Stimulated activated CD4-positive, alpha-beta T cell treated with anti-CD3 and anti-CD28 coated beads, Interleukin-4, amount 100 ng/mL, for 1 hour (primary cell): ENCODE data around the gene SLC24A3.

ENCODE experiments used
- DNase-seq: peaks from one replicate; pipeline ENCODE4 v3.0.0-alpha.2; 2020

Gene SLC24A3

DNA sequence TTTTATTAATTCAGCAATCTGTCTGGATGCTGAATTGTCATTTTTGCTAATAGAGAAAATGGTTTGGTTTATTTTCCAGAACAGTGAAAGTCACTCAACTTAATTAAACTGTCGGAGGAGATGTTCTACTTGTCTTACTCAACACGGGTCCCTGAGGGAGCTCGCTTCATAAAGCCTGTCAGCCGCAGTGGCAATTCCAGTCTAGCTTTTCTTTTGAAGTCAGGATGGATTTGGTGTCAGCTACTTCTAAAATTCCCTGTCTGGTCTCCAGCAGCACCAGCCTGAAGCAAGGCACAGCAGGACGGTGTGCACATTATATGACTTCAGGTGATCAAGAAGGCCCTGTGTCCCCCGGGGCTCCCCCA lies 261.5 kb downstream of the SLC24A3 start:
- no peak for DNase-seq

DNA sequence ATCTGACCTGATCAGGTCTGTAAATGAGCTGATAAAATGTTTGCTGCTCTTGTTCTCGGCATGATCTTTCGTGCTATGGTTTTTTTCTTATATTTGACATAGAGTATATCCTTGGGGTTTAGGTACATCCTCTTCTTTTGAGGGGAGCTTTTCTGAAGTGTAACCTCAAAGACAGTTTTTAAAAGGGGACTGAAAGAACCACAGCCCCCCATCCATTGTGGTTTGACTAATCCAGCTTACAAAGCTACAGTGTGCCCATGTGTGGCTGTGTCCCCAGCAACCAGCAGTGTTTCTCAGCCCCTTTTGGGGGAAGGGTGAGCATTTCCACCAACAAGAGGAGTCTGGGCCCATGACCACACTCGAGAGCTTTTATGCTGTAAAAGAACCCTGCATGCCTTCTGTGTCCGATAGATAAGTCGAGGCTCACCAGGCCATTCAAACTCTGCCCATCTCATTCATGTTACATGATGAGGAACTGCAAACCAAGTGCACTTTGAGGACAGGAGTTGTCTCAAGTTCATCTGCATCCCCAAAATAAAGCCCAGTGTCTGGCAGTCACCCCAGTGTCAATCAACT lies 266.0 kb downstream of the SLC24A3 start:
- no peak for DNase-seq

DNA sequence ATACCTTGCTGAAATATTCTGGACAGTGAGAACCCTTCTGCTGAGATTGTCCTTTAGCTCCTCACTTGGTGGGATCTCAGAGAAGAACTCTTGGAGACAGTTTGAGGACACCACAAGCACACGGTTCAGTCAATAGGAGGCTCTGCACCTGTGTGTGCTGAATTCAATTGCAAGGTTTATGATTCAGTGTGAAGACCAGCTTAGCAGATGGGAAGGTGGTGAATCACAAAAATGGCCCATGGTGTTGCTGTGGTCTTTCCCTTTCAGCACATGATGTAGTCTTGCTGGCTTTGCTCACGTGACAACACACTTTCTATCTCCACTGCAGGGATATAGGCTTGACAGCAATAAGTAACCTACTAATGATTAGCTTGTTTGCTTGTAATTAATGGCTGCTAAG lies 270.3 kb downstream of the SLC24A3 start:
- DNase-seq = no peak

DNA sequence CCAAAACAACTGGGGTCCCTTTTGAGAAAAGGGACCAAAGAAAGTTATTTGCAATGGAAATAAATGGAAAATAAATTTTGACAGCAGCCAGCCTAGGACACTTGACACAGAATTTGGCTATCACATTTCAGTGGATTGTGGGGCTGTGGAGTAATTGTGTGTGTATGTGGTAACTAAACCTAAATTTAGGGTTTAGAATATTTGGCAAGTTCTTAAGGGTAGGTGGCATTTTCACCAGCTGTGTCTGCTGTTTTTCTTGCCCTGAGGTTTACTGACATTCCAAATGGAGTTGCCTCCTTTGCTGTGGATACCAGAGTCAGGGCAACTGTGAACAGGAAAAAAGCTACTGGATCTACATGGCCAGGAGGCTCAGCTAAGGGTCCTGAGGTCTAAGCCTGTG lies 270.9 kb downstream of the SLC24A3 start:
- DNase-seq = no peak

DNA sequence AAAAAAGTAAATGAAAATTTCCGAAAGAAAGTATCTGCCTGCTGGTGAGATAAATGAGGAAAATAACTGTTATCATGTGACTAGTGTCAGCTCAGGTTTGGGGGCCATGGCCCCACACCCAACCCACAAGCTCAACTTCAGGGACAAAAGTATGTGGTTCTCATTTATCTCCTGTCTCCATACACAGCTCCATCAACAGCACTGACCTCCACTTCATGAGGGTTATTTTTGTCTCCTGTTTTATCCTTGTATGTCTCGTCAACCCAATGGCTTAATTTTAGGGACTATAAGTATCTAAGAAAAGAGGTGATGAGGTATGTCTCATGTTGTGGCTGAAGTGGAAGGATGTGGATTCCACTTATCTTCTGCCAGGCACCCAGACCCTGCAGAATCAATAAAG lies 274.0 kb downstream of the SLC24A3 start:
- no peak for DNase-seq

DNA sequence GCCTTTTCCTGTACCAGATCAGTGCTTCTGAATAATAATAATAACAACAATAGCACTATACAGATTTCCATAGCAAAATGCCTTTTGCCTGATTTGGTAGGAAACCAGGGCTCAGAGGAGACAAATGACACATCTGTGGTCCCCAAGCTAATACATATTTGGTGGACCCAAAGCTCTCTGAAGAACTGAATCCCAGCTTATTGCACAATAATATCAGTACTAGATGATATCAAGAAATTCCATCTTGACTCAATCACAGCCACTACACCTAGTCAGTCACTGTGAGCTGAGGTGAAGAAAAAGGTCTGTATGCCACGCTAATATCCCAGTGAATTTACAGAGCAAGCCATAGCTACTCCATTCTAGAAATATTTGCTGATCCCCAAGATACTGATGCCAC lies 275.0 kb downstream of the SLC24A3 start:
- DNase-seq = no peak

DNA sequence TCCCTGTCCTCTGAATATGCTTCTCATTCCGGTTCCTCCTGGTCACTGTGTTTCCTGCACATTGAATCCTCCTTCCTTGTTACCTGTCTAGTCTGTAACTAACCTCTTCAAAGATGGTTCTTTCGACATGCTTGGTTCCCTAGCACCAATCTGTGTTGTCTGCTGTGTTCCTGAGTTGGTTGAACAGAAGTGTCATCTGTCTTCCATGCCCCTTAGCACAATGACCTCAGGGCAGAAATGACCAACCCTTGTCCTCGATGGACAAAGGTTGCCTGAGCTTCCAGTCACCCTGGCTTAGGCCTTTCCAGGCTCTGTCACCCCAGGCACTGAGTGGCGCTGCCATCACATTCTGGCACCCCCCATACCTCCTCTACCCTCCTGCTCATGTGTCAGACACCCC lies 278.8 kb downstream of the SLC24A3 start:
- no peak for DNase-seq

DNA sequence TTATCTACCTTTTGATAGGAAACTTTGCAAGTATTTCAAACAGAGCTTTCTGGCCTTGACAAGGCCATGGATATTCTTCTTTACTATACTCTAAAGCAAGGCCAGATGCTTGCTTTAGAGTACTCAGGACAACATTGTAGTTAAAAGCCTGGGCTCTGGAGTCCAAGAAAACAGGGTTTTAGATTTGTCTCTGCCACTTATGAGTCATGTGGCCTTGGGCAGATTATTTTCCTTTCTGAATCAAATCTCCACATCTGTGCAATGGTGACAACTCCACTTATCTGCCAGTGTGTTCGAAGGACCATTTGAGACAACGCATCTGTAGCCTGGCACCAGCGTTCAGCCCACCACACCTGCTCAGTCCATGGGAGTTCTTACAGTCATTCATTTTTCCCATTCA lies 279.7 kb downstream of the SLC24A3 start:
- DNase-seq = no peak

DNA sequence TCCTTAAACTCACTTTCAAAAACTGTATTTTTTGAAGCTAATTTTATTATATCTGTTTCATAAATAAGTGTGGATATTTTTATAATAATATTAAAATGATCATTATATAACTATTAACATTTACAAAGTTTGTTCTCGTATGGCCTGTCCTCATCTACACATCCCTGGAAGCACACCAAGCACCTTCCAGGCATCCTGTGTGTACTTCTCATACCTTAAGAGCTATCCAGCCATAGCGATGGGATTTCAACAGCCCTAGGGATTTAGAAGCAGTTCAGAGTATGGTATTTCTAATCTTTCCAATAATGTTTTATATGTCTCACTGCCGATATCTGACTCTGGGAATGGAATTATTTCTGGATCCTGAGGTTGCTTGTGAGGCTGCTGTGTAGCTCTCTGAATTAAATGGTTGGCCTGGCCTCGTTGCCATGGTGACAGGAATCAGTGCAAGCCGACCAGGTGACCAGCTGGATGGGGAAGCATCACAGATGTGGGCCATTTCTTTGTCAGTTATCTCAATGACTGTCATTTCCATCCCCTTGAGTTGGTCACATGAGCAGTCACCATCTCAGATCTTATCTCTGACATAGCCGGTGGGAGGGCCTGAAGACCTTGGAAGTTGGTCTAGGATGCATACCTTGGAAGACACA lies 280.4 kb downstream of the SLC24A3 start:
- DNase-seq = no peak

DNA sequence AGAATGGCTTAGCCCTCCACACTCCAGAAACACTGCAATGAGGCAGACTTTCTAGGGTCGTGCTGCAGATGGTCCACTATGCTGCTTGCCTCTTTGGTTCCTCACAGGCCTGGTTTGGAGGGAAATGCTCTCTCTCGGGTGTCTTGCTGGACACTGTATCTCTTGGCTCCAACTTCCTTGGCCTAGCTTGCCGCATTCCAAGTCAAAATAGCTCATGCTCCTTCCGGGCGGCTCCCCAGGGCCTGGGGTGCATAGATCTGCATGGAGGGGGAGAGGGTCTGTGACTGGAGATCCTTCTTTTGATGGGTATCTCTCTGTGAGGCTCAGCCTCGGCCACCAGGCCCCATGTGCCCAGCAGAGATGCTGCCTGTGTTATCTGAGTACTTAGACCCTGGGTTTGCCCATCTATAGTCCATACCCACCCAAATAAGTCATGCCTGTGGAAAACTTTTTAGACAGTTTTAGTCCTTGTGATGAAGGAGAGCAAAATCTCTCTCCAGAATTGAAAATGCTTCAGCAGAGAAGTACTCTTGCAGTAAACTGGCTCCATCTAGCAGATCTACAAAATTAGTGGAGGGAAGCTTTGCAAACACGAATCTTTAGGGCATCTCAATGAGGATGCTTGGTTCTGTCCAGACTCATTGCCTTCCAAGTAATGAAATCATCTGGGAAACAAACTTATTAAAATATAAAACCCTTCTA lies 281.5 kb downstream of the SLC24A3 start:
- DNase-seq = no peak

DNA sequence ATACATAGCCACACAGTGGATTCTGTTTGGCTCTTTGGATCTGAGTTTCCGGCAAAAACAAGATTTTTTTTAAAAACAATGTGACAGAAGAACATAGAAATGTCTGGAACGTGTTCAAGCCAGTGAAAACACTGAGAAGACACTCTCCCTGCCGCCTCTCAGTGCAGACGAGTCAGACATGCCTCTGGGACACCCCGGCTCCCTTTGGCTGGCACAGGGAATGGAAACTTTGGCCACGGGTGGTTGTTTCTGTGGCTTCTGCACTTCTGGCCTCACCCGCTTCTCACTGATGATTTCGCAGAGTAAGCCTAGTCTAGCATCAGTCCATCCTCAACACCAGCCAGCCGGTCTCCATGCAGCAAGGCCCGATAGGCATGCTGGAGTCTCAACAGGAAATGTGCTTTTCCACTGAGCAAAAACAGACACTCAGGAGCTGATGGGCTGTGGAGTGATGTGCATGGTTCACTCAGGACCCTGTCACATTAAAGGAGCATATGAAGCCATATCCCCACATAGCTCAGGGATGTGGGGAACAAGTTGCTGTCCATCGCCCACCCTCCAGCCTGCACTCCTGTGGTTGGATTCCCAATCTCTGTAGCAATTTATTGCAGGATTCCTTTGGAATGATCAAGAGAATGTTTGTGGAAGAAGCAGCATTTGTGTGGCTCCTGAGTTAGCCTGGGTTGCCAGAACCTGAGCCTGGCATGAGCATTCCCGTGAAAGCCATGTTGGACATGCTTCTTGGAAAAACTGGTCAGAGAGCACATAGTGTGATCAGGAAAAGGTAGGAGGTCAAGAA lies 283.7 kb downstream of the SLC24A3 start:
- DNase-seq = no peak

DNA sequence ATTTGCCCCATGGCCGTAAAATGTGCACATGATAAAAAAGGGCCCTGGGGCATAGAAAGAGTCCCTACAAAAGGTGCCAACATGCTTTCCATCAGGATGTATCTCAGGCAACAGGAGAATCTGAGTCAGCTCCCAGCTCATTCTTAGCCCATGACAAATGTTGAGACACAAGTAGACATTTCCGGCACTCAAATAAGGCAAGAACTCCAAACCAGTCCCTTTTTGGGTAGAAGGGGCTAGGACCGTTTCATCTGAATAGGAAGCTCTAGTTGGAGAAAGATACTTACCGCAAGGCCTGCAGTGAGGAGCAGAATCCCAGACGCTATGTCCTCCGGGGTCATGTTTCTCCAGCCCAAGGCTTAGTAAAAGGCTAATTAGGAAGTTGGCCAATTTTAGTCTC lies 284.6 kb downstream of the SLC24A3 start:
- DNase-seq = no peak

DNA sequence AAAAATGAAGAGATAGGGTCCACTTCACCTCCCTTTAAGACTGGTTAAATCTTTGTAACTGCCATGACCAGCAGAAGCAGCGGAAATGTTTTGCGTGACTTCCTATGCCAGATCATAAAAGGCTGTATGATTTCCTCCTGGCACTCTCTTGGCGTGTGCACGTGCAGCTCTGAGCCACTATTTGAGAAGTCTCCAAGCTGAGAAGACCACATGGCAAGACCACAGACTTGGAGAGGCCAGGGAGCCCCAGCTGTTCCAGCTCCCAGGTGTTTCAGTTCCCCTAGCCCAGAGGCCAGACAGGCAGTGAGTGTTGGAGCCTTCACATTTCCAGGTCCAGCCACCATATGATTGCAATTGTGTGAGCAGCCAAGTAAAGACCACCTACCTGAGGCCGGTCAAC lies 286.3 kb downstream of the SLC24A3 start:
- no peak for DNase-seq

DNA sequence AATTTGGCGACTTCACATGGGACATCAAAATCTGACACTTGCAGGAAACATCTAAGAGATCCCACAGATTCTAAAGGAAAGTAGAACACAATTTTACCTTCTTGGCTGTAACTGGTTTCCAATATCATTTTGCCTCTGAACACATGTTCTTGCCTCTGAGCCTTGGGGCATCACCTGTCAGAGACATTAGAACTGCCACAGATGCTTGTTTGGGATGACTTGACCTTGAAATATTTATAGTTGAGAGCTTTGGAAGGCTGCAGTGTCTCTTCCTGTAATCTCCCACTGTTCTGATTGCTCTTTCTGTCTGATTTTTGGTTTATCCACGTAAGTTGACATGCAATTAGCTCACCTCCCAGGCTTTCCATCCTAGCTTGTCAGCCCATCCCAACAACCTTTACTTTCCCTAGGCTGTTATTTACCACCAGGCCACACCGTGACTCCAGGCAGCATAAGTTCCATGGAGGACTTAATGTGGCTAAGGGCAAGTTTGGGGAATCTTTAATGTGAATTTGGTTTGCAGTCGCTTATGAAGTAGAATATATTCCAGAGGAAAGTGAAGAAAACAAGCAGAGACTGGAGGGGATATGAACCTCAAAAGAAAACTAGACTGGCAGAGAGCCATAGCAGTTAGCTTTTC lies 289.2 kb downstream of the SLC24A3 start:
- DNase-seq = no peak

DNA sequence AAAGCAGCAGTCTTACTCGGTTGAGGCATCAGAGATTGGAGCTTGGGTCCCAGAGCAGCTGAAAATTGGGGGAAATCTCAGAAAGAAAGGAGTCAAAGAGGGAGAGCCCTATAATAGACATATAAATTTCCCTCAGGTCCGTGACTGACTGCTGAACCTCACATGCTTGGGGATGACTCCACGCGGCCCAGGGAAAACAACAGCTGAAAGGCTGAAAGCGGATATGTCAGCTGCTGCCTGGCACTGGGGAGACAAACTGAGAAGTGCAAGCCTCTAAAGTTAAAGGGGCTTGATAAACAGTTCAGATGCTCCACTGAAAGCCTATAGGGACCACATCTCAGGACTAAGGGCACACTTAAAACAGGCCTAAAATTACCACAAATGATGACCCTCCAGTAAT lies 289.7 kb downstream of the SLC24A3 start:
- DNase-seq = no peak

DNA sequence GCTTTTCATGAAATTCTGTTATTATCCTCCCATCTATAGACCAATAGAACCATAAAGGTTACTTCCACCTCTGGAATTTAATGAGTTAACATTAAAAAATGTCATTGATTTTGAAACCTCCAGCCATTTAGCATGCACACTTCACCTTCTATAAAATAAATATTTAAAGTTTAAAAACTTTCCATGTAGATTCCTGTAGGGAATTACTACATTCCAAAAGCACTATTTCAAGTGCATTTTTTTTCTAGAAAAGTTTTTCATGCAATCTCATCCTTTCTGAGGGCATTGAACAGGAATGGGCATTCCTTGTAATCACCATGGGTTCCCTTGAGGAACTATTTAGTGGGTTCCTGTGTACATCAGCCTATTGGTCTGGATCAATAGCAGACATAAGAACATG lies 291.8 kb downstream of the SLC24A3 start:
- DNase-seq = no peak

DNA sequence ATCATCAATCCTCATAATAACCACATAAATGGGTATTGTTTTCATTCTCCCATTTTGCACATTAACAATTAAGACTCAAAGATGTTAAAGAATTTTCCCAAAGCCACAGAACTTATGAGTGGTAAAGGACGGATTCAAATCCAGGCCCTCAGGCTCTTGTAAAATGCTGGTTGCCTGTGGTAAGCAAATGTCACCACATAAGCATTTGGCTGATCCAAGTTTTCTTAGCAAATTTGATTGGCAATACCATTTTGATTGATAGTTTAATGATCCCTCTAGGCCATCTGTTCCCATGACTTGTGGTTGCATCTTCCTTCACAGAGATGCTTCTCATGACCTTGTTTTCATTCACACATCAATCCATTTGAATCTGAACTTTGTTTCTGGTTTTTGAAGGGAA lies 293.6 kb downstream of the SLC24A3 start:
- no peak for DNase-seq

DNA sequence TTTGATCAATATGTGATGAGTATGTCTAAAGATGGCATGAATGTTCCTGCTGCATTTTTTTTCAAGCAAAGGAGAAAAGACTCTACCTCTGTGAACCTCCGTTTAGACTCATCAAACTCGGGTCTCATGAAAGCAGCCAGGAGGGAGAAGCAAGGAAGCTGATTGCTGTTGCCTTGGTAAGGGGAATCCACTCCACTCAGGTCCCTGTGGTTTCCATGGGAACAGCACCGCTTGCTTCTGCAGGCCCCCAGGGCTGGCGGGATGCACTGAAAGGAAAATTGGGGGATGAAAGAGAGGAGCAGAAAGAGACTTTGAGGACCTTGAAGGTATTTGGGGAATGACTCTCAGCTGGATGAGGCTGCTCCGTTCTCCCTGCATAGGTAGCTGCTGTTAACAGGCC lies 296.0 kb downstream of the SLC24A3 start:
- DNase-seq = no peak

DNA sequence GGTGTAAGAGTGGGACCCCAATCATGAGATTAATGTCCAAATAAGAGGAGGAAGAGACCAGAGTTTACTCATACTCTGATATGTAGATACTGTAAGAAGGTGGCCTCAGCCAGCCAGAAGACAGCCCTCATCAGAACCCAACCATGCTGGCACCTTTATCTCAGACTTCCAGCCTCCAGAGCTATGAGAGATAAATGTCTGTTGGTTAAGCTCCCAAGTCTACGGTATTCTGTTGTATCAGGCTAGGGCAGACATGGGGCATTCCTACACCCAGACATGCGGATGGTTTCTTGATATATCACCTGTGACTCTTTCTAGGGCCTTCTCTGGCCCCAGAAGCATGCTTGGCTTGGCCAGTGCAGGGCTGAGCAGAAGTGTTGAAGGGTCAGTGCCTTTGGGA lies 298.2 kb downstream of the SLC24A3 start:
- DNase-seq = no peak

DNA sequence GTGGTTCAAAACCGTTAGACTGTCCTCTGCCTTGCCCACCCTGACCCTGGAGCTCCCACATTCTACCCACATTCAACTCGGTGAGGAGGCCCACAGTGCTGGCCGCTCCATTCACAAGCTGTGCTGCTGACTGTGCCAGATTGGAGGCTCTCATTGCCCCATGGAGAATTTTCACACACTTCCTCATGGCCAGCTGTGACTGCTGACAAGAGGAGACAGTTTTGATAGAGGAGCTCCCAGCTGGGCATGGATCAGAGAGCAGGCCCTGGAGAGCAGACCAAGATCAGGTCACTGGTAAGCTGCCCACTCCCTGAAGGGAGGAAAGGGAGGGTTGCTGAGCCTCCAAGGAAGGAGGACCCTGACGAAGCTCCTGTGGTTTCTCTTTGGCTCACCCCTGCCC lies 299.5 kb downstream of the SLC24A3 start:
- DNase-seq = no peak

DNA sequence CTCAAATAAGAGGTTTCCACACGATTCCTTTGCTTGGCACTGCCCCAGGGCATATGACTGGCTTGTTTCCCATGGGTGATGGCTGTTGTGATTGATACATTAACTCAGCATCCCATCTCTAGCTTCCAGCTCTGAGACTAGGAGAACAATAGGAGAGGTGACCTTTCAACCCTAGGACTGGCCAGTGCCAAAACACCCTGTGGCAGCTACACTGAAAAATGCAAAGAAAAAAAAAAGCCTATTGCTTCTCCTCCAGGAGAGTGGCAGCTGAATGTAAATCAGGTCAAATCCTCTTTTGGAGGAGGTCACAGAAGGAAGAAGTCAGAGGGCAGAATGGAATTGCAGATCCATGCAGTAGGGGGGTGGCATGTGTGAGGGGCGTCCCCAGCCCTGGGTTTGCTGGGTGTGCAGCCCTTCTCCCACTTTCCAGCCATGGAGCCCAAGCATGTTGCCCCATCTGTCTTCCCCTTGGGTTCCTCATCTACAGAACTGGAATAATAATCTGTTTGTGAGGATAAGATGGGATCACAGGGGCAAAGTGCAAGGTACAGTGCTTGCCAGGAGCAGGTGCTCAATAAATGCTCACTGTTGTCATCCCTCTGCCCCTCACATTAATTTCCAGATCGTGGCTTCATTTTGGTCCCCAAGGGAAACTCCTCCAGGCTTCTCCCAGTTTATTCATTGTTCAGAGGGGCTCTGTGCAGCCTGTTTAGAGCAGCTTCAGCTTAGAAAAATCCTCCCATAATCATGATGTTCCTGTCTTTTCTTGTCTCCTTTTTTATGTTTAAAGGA lies 300.6 kb downstream of the SLC24A3 start:
- DNase-seq = no peak

DNA sequence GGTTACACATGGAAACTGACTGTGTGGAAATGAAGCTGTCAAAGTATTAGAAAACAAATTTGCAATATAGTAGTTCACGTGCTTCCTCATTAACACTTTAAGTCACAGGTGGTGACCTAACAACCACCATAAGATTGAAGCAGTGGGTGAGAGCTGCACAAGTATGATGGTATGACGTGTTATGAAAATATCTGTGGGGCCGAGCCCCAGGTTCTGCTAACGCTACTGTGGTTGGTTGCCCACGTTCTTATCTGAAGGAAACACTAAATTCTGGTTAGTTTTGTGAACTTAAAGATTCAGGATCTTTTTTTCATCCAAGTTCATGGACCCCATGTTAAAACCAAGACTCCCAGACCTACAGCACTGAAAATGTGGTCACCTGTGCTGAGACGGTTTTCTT lies 302.6 kb downstream of the SLC24A3 start:
- no peak for DNase-seq

DNA sequence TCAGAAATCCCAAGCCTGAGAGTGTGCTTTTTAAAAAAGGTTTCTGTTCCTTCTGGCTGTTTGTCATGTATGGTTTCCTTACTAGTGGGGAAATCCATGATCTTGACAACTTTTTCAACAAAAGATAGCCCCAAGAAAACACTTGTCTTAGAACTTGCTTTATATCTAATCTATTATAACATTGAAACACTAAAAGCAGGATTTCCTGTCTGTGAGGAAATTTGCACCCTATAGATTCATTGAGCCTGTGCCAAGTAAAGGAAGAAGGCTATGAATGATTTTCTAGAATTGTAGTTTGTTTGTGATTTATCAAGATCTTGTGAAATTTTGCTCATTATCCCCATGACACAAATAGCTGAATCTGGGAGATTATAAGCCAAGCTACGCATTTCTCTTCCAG lies 307.0 kb downstream of the SLC24A3 start:
- DNase-seq = no peak
